GM19452 (cell line): Measurements from ENCODE around the gene ALG8.
A peak's percentile ranks its signal among the peaks of the same experiment; 100 is the strongest.
"Not testable (repeated sequence)": the region's sequence is repeated elsewhere in the genome, so short reads cannot be mapped to it uniquely, and the experiment has no call there.

ENCODE experiments used
- ATAC-seq: cut with Tn5 transposase; IDR thresholded peaks from one replicate; pipeline ENCODE4 v1.9.1; 2021; ENCODE audit not compliant: unreplicated experiment

ALG8 gene

DNA sequence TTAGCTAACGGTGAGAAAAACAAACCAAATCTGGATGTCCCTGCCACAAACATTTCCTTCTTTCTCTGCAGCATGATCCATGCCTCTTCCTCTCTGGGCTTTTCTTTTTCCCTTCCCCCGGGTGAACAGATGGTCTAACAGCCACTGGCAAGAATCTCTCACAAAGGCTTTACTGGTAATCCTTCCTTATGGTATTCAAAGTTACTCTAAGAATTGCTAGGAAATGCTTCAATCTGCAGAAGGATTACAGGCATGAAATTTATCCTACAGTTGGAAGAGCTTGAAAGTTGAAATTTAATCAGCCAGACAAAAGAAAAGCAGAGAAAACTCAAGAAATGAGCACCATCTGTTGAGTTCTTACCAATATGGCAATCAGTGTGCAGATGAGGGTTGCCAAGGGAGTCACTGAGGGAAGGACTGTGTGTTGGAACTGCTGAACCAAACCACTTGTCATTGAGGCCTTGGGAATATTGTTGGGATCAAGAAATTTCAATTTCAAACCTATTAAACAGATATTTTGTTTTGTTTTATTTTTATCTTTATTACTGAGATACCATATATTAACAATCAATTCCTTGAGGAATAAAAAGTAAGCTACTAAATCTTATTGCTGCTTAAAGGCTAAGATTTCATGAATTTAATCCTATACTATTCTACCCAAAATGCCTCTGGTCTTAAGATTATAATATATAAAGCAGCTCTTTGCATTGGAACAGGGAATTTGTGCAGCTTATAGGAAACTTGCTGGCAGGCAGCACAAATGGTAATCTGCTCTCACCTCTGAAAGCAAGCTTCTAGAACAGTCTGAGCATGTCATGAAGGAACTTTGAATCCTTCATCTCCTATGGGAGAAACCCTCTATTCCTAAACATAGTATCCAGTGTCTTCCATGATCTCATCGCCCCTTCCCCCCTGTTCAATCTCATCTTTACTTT lies 30.1 kb downstream of the ALG8 start:
- ATAC-seq, result no peak

DNA sequence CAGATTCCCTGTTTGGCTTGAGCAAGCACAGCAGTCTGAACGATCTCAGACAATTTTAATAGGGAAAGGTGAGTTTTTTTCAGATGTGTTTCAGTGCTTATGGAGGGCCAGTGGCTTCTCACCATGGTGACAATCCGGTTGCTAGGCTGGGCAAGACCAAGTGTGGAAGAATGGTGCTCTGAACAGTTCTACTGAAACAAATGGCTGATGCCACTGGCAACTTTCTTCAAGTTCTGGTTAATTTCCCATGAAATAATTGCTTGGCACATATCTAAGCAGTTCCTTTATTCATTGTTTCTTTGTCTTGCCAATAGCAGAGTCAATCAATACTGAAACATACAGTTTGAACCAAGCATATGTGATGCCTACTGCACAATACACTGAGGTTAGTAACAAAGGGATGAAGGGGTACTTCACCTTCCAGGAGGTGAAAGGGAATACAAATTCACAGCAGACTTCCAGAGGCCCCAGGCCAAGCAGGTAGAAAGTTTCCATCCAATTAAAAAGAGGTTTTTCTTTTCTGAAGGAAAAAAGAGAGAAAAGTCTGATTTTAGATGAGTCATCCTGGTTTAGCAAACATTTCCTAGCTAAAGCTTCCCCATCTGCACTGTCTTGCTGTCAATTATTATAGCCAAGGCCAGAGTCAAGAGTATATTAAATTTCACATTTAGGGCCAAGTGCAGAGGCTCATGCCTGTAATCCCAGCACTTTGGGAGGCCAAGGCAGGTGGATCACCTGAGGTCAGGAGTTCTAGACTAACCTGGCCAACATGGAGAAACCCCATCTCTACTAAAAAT lies 38.6 kb downstream of the ALG8 start:
- ATAC-seq, result no peak

DNA sequence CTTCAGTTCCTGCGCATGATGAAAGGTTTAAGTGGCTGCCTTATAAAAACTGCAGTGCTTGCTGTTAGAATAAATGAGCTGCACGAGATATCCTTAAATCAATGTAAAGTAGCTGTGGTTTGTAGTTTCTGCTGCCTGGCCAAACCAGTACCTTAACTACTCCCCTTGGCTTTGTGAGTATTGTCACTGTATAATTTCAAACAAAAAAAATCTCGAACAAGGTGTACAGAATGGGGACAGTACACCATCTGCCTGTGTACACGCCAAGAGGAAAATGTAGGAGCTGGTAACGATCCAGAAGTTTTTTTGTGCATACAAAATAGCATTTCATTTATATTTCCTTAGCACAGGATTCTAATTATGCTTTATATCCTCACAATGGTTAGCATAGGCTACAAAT lies 39.2 kb downstream of the ALG8 start:
- ATAC-seq, result no peak

DNA sequence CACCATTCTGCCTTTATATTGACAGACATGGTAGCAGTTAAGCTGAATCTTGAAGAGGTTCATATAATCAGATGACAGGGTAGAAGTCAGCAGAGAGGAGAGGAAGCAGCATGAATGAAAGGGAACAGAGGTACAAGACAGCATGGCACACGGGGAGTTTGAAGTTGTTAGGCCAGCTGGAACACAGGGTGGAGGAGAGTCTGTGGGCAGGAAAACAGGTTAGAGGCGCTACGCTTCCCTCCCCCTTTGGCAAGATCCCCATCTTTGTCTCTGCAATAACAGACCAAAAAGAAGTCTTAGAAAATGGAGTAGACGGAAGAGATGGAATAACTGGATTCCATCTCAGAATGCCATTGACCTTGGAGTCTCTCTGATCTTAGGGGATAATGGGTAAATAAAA lies 39.8 kb downstream of the ALG8 start:
- ATAC-seq, result no peak

DNA sequence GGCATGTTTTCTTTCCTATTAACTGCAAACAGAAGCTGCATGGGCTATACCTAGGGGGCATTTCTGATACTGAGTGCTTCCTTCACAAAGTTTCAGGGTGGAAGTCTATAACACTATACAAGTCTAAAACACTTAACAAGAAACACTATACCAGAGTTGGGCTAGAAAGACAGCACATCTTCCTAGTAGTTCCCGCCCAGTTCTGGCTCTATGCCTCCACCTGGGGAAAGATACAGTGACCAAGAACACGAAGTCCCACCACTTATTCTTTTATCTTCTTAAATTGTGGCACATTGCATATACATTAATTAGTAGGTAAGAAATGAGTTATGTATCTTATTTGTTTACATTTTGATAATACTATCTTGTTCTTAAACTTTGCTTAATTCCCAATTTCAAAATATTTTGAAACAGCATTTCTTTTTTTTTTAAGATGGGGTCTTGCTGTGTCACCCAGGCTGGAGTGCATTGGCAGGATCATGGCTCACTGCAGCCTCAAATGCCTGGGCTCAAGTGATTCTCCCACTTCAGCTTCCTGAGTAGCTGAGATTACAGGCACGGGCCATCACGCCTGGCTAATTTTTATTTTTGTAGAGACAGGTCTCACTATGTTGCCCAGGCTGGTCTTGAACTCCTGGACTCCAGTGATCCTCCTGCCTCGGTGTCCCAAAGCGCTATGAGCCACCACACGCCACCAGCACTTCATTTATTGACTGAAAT lies 41.6 kb downstream of the ALG8 start:
- no peak for ATAC-seq

DNA sequence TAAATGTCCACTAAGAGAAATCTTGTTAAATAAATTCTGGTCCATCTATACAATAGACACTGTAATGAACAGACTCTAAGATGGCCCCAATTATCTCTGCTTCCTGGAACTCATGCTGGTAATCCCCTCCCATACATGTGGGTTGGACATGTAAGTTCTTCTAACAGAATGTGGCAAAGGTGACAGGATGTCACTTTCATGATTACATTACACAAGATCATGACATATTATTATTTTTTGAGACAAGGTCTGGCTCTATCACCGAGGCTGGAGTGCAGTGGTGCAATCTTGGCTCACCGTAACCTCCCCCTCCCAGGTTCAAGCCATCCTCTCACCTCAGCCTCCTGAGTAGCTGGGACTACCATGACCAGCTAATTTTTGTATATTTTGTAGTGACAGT lies 45.2 kb downstream of the ALG8 start:
- ATAC-seq, result no peak

DNA sequence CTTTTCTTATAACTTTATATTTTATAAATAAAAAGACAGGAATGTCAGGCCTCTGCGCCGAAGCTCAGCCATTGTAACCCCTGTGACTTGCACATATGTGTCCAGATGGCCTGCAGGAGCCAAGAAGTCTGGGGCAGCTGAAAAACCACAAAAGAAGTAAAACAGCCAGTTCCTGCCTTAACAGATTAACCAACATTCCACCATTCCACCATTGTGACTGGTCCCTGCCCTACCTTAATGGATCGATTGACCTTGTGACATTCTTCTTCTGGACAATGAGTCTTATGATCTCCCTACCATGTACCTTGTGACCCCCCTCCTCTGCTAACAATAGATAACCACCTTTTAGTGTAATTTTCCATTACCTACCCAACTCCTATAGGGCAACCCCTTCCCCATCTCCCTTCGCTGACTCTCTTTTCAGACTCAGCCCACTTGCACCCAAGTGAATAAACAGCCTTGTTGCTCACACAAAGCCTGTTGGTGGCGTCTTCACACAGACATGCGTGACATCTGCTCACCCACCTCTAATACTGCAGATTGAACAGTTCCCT lies 52.8 kb downstream of the ALG8 start:
- not testable (repeated sequence) for ATAC-seq

DNA sequence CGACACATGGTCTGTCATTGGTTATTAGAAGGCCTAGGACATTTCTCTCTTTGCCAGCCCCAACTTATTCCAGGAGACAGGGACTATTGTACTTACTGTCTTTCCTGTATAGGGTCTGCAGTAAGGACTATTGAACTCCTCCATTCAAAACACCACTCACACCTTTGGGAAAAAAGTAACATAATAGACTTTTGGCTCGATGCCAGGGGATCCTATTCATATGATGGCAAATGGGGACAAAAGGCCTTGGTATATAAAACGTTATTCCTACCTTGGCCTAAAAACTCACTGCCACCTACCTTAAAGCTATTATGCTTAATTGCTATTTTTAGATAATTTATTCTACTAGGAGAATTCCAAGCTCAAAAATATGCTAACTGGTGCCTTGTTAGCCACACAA lies 53.5 kb downstream of the ALG8 start:
- no peak for ATAC-seq

DNA sequence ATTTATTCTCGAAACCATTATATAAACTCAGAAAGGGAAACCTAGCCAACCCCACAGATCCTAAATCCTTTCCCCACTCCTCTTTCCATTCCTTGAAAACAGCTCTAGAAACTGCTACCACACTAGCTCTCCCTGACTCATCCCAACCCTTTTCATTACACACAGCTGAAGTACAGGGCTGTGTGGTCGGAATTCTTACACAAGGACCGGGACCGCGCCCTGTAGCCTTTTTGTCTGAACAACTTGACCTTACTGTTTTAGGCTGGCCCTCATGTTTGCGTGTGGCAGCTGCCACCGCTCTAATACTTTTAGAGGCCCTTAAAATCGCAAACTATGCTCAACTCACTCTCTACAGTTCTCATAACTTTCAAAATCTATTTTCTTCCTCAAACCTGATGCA lies 54.9 kb downstream of the ALG8 start:
- ATAC-seq, result not testable (repeated sequence)

DNA sequence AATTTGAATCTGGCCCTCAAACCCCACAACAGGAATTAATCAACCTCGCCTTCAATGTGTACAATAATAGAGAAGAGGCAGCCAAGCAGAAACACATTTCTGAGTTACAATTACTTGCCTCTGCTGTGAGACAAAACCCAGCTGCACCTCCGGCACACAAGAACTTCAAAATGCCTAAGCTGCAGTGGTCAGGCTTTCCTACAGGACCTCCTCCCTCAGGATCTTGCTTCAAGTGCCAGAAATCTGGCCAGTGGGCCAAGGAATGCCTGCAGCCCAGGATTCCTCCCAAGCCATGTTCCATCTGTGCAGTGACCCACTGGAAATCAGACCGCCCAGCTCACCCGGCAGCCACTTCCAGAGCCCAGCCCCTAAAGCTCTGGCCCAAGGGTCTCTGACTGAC lies 56.4 kb downstream of the ALG8 start:
- no peak for ATAC-seq

DNA sequence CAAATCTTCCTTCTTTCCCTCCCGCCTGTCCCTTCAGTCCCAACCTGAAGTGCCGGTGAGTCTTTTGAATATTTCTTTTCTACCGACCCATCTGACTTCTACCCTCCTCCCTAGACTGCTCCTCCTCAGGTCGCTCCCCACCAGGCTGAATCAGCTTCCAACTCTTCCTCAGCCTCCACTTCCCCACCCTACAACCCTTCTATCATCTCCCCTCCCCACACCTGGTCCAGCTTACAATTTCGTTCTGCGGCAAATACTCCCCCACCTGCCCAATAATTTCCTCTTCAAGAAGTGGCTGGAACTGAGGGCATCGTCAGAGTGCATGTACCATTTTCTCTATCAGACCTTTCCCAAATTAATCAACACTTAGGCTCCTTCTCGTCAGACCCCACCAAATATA lies 57.3 kb downstream of the ALG8 start:
- no peak for ATAC-seq

DNA sequence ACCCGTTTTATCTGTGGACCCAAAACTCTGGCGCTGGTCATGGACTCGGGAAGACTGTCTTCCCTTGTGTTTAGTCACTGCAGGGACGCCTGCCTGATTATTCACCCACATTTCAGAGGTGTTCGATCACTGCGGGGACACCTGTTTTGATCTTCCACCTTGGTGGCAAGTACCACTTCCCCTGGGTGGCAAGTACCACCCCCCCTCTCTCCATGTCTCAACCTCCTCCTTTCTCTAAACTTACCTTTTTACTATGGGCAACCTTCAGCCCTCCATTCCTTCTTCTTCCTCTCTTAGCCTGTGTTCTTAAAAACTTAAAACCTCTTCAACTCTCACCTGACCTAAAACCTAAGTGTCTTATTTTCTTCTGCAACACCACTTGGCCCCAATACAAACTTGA lies 57.8 kb downstream of the ALG8 start:
- ATAC-seq, result no peak

DNA sequence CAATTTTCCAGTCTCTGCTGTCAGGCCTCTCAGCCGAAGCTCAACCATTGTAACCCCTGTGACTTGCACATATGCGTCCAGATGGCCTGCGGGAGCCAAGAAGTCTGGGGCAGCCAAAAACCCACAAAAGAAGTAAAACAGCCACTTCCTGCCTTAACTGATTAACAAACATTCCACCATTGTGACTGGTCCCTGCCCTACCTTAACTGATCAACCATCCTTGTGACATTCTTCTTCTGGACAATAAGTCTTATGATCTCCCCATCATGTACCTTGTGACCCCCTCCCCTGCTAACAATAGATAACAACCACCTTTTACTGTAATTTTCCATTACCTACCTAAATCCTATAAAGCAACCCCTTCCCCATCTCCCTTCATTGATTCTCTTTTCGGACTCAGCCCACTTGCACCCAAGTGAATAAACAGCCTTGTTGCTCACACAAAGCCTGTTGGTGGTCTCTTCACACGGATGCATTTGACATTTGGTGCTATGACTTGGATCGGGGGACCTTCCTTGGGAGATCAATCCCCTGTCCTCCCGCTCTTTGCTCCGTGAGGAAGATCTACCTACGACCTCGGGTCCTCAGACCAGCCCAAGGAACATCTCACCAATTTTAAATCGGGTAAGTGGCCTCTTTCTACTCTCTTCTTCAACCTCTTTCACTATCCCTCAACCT lies 58.5 kb downstream of the ALG8 start:
- no peak for ATAC-seq

DNA sequence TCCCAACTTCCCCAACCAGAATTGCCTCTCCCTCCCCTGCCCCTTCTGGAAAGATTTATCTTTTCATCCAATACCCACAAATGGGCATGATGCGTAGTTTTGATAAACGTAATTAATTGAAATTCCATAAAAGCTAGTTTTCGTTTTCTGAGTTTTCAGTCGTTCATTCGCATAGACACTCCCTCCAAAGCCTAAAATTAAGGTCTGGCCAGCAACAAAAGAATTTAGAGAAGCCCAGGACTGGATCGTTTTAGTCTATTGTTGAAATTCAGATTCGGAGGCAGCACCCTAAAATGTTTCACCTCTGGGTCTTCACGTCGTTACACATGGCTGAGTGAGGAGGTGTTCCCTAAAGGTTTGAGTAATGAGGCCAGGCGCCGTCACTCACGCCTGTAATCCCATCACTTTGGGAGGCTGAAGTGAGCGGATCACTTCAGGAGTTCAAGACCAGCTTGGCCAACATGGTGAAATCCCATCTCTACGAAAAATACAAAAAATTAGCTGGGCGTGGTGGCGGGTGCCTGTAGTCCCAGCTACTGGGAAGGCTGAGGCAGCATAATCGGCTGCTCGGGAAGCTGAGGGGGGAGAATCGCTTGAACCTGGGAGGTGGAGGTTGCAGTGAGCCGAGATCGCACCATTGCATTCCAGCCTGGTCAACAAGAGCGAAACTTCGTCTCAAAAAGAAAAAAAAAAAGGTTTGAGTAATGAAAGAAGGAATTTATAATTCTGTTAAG lies 59.2 kb downstream of the ALG8 start:
- ATAC-seq, result no peak

DNA sequence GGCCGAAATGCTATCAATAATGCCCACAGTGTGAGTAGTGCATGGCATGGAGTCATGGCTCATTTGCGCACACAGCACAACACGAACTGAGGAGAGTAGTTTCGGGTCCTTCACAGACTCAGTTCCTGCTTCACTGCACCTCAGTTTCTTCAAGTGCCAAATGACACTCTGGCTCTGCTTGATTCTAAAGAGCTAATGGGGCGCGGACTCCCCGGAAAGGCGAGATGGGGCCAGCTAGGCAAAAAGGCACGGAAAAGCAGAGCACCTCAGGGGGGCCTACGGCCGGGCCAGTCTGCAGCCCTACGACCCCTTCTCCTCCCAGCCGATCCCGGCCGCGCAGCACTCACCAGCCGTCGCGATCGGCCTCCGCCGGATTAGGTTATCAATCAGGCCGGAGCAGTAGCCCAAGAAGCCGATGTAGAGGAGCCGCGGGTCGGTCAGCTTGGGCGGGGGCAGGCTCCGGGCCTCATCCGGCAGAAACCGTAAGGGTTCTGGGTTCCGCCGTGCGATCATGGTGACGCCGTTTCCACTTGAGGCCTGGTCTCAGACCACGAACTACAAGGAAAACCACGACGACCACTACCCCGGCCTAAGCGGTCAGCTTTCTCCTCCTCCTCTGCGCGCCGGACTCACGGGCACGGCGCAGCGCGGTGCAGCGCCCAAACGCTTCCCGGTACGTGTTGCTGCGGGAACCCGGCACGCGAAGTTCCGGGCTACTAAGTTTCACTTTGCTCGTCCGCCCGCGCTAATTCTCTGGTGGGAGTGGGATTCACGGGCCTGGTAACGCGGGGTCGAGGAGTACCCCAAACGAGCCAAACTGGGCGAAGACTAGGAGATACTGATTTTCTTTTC lies 60.0 kb downstream of the ALG8 start, which contains the start of gene NDUFC2:
TSS of gene NDUFC2 (minus strand) at position 631 of the 852 bp plus-strand sequence. CDS start at position 513, 118 bp downstream.
- peak; percentile 78 for ATAC-seq

DNA sequence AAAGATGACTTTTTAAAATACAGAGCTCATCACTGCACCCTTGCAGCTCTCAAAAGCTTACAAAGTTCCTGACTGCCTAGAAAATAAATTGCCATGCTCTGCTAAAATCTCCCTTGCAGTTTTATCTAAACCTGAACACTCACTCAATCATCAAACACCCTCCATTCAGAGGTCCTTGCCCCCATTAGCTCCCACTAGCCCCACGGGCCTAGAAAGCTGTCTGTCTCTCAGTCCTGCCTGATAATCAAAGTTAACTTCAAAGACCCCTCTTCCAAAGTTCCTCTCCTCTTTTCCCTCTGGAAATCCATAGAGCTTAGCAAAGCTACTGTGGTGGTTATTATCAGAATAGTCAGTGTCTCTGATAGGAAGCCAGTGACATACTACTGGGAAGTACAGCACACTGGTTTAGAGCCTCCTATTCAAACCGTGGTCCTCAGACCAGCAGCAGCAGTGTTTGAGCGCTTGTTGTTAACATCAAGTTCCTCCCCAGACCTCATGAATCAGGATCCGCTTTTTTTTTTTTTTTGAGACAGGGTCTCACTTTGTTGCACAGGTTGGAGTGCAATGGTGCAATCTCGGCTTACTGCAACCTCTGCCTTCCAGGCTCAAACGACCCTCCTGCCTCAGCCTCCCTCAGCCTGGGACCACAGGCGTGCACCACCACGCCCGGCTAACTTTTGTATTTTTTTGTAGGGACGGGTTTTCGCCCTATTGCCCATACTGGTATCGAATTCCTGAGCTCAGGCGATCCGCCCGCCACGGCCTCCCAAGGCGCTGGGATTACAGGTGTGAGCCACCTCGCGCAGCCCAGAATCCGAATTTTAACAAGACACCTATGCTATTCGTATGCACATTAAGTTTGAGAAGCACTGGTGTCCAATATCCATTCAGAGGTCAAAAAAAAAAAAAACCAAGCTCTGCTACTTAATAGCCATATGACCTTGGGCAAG lies 60.9 kb downstream of the ALG8 start:
- ATAC-seq, result no peak

DNA sequence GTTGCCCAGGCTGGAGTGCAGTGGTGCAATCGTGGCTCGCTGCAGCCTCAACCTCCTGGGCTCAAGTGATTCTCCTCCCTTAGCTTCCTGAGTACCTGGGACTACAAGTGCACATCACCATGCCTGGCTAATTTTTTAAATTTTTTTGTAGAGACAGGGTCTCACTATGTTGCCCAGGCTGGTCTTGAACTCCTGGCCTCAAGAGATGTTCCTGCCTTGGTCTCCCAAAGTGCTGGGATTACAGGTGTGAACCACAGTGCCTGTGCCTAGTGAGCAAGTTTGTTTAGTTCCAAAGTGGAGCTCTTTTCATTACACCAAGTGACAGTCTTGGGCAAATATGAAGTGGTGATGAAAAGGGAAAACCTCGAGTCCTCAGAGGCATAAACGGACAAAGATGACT lies 61.8 kb downstream of the ALG8 start:
- ATAC-seq, result not testable (repeated sequence)
